Fibroblast of skin of left biceps (primary cell): ENCODE data around the gene GBP7.
"Not testable (repeated sequence)": the region's sequence is repeated elsewhere in the genome, so short reads cannot be mapped to it uniquely, and the experiment has no call there.

Experiments
- DNase-seq, 2 experiments: peaks; one replicate each; pipeline ENCODE4 v3.0.0-alpha.2; 2013; ENCODE audit warnings: low read depth in 2 of 2

The GBP7 gene

DNA sequence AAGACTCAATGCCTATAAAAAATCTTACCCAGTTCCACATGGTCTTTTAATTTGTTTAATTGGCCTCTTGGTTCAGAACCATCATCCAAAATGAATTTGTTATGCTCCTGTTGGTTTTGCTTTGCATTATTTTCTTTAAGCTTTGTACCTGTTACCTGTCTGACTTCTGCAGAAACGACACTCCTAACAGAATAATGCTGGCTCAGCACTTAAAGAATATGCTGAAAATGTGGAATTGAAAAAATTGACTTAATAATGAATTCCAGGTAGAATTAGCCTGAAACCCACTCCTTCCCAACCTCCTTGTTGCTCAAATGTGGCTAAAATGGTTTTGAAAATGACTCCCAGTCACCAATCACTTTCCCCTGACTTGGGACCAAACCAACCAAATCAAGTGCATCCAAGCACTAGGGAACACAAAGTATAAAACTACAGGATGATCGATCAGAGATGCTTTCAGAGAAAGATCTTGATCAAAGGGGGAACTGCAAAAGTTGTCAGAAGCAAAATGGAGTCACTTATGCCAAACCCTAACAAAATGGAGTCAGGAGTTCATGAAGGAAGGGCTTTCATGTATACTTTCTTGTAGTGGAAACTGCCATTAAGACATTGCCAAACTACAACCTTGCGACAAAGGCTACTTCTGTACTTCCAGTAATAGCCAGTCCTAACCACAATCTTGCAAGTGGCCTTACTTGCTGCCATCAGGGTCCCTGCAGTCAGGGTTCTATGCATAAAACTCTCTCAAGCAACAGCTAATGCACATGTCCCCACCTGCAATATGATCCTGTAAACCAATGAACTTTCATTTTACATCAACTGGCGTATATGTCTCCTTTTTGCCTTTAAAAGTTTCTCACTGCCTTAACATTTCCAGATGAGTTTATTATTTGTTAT is 5.4 kb downstream of the GBP7 start:
- DNase-seq, result no peak

DNA sequence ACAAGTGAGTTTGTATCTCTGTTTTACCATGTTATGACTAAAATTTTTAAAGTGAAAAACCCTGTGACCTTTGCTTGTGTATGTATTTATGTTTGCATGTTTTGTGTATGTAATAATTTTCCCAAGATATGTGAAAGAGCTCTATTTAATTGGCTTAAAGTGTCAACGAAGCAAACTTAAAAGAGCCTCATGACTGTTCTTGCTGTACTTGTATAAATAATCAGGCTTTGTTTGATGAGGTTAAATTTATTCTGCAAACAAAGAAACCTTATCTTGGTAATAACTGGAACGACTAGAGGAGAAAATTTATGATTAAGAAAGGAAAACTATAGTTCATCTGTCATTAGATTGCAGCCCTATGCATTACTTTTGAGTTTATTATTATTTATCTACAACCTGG is 6.6 kb downstream of the GBP7 start:
- DNase-seq, result no peak

DNA sequence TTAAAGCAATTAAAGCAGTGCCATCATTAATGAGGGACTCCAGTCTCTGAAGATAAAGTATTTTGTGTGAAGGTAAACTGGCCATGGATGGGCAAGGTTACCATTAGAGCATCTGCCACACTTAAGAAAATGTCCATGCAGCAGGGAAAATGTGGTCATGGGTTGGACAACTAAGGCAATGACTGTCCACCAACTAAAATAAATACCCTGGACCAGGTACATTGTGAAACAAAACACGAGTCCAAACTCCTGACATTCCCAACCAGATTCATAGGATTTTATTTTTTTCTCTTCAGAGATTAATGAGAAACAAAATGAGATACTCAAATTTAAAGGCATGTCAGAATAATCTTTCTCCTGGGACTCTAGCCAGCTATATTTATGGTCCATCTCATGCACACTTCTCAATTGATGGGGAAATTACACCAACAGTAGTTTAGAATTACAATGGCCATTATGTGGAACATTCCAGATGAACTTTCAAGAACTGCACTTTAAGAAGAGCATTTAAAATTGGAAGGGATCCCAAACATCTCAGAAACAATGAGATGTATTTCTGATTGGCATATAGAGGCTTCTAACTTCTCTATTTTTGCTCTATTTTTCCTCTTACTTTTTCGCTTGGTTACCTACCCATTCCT is 8.1 kb downstream of the GBP7 start:
- no peak for DNase-seq

DNA sequence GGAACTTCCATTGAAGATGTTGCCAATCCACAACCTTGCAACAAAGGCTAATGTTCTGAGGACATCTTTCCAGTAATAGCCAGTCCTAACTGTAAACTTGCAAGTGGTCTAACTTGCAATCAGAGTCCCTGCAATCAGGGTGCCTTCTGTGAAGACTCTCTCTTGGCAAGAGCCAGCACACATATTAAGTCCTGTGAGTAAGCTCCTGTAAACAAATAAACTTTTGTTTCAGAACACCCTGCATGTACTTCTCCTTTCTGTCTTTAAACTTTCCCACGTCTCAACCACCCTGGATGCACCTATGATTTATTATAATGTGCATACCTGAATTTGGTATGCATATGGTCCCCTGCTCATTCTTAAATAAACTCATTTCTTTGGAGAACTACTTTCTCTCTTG is 9.1 kb downstream of the GBP7 start:
- no peak for DNase-seq

DNA sequence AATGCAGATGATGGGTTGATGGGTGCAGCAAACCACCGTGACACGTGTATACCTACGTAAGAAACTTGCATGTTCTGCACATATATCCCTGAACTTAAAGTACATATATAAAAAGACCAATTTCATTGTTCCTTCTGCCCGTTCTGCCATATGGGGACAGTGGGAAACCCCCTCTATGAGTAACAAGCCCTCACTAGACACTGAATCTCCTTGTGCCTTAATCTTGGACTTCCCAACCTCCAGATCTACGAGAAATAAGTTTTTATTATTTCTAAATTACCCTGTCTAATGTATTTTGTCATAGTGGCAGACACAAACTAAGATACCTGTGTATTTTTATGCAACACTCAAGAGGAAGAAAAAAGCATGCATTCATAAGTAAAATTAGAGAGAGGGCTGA is 10.0 kb downstream of the GBP7 start:
- no peak for DNase-seq

DNA sequence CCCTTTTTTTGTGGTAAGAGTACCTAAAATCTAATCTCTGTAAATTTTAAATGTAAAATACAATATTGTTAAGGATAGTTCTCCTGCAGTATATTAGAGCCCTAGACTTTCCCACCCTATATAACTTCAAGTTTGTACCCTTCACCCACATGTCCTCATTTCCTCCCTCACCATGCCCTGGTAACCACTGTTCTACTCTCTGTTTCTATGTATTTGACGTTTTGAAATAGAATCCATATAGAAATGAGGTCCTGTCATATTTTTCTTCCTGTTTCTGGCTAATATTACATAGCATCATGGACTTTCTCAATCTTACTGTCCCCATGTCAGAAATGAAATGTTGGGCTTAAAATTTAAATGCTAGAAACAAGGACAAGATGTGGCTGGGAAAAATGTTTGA is 24.8 kb downstream of the GBP7 start:
- DNase-seq, result no peak

DNA sequence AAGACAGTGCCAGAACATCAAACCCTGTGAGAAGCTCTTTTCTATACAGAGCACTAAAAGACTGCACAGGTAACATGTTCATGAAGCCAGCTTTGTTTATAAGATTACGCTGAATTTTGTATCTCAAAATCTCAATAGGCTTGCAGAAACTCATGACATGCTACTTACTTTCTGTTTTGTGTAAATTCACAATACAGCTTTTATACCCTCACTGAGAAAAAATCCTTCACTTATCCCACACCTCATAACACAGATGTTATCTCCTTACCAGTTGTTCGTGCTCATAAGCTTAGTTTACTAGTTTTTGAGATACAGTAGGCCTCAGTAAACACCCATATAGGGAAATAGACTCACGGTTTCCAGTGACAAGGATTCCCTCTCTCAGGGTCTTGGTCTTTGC is 25.8 kb downstream of the GBP7 start:
- DNase-seq, result no peak

DNA sequence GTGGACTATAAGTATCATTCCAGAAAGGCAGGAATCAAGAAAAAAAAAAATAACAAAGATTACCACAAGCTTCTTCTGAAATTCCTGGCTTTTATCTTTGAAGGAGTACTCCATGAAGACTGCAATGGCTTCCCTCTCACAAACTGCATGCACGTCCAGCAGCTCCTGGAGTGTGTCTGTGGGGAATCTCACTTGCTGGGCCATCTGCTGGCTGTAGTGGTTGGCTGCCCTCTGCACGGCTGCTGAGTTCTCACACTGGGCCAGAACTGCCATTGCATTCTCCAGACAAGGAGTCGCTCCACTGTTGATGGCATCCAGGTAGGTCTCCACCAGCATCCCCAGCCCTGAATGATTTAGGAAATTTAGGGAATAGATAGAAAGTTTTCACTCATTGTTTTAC is 26.6 kb downstream of the GBP7 start:
- no peak for DNase-seq

DNA sequence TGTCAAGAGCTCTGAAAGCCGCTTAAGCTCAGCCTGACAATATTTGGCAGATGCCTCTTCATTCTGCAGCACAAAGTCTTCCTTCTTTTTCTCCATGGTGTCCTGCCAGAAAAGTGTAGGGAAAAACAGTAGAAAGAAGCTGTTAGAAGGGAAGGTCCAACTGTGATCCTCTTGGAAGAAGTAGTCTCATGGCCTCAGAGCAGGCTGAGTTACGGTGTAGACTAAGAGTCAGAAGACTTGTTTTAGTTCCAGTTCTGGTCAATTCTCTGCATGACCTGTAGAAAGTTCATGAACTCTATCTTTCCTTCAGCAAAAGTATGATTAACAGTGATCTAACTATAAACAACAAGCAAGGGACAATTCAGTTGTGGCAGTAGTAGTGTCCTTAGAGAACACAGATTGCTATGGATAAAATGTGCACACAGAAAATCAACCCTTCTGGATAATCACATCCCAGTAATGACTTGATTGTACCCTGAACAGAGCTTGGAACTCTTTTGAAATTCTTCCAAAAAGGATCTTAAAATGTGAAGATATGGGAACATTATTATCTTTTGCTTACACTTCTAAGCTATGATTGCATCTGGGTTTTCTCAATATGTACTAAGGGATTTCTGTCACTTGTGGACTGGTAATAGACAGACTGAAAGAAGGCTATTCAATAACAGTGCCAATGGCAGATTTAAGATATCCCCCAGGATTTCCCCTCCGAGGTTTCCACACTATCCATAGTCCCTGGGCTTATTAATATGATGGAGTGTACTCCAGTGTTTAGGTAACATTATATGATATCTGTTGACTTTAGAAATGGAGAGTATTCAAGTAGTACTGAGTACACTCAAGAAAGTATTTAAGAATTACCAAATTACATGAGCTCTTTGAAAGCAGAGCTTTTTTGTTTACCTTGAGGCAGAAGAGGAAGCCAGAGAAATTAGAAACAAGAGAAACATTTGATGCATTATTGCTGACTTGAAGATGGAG is 27.8 kb downstream of the GBP7 start:
- no peak for DNase-seq

DNA sequence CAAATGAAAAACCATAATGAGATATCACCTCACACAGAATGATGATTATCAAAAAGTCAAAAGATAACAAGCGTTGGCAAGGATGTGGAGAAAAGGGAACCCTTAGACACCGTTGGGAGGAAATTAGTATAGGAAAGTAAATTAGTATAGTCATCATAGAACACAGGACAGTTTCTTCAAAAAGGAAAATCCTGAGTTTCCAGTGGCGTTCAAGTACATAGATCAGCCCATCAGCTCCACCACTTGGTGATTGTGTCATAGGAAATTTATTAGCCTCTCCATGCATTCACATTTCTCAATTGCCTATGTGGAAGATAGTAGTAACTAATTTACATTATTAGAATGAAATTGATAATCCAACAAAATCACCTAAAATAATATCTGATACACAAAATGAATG is 29.1 kb downstream of the GBP7 start:
- no peak for DNase-seq

DNA sequence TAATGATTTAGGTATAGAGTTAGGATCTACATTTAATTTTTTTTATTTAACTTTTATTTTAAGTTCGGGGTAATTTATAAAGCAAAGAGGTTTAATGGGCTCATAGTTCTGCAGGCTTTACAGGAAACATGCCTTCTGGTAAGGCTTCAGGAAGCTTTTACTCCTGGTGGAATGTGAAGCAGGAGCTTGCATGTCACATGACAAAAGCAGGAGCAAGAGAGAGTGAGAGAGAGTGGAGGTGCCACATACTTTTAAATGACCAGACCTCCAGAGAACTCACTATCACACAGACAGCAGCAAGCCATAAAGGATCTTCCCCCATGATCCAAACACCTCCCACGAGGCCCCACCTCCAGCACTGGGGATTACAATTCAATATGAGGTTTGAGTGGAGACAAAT is 32.3 kb downstream of the GBP7 start:
- no peak for DNase-seq

DNA sequence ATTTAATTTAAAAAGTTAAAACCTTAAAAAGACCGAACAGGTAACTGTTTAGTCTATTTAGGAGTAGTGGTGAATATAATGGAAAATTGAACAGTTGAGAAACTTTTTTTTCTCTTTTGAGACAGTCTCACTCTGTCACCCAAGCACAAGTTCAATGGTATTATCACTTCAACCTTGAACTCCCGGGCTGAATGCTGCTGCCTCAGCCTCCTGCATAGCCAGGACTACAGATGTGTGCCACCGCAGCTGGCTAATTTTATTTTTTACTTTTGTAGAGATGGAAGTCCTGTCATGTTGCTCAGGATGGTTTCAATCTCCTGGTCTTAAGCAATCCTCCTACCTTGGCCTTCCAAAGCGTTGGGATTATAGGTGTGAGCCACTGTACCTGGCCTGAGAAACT is 33.6 kb downstream of the GBP7 start:
- DNase-seq, result no peak

DNA sequence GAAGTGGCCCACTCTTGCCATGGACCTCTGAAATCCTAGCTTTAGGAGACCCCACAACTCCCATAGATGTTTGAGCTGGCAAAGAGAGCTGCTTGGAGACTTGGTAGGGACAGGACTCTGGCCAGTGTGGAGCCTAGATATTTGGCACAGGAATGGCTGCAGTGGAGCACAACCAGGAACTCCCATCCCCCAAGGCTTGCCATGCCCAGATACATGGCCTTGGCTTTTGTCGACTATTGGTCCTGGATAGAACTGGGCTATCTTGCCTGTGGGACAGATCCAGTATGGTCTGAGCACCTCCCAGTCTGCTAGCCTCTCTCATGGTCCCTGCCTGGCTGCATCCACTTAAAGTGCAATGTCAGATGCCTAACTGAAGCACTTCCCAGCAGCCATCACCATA is 42.1 kb downstream of the GBP7 start:
- DNase-seq, result no peak

DNA sequence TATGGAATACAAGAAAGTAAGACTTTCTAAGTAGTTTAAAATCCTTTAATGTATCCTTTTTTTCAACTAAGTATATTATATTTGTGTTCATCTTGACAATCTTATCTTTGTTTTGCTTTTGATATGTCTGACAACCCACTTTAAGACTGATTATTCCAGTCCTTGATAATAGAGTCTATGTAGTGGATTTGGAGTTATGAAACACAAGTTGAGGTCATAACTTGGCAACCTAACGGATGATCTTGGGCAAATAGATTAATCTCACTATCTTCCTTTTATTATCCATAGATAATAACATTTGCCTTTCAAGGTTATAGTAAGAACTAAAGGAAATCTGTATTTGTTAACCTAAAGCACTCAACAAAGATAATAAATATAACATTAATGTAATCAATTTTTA is 45.1 kb downstream of the GBP7 start:
- no peak for DNase-seq

DNA sequence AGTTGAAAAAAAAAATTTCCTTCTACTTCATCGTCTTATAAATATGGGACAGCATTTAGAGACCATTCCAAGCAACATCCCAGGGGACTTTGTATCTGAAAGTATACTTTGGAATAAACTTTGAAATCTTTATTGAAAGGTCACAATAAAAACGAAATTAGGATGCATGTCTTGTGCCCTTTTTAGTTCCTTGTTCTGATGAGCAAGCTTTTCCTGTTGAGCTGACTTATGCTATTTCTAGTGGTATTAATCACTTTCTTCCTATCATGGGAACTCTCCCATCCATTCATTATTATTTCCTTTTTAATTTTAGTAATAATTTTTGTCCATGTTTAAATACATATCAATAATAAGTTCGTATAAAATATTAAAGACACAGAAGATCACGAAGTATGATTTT is 45.9 kb downstream of the GBP7 start:
- DNase-seq, result no peak

DNA sequence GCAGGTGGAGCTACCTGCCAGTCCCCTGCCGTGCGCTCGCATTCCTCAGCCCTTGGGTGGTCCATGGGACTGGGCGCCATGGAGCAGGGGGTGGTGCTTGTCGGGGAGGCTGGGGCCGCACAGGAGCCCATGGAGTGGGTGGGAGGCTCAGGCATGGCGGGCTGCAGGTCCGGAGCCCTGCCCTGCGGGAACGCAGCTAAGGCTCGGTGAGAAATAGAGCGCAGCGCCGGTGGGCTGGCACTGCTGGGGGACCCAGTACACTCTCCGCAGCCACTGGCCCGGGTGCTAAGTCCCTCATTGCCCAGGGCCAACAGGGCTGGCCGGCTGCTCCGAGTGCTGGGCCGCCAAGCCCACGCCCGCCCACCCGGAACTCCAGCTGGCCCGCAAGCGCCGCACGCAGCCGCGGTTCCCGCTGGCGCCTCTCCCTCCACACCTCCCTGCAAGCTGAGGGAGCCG is 47.8 kb downstream of the GBP7 start:
- DNase-seq, result not testable (repeated sequence)

DNA sequence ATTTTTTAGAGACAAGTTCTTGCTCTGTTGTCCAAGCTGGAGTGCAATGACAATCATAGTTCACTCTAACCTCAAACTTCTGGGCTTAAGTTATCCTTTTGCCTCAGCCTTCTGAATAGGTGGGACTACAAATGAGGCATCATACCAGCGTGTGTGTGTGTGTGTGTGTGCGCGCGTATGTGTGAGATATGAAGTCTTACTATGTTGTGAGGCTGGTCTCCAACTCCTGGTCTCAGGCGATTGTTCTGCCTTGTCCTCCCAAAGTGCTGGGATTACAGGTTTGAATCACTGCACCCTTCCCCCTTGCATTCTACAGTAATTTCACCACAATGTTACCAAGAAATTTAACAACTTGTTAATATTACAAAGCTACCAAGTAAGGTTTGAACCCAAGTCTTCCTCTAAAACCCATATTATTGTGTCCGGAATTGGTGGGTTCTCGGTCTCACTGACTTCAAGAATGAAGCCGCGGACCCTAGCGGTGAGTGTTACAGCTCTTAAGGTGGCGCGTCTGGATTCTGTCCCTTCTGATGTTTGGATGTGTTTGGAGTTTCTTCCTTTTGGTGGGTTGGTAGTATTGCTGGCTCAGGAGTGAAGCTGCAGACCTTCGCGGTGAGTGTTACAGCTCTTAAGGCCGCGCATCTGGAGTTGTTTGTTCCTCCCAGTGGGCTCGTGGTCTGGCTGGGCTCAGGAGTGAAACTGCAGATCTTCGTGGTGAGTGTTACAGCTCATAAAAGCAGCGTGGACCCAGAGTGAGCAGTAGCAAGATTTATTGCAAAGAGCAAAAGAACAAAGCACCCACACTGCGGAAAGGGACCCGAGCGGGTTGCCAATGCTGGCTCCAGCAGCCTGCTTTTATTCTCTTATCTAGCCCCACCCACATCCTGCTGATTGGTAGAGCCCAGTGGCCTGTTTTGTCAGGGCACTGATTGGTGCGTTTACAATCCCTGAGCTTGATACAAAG is 48.9 kb downstream of the GBP7 start:
- not testable (repeated sequence) for DNase-seq

DNA sequence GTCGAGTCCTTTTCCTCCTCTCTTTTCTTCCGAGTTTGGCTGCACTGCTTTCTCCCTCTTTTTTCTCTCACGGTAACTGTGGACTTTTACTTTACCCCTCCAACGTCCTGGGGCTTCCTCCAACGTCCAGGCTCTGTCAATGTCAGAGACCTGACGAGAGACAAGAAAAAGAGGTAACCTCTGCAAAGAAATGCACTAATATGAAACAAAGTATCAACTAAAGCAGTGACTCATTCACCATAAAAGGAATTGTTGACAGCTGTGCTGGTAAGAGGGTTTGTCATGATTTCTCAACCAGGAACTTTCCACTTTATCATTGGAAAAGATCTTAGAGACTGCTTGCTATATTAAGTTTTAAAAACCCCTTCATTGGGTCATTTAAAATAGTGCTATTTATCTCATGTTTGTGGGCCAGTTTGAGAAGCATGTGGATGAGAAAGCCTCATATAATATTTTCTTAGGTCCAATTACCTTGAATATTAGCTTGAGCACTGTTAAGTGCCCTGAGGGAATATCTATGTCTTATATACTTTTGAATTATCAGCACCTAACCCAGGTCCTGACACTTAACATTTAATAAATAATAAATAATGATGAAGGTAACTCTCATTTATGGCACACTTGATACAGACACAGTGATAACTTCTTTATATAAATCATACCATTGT is 49.8 kb downstream of the GBP7 start, which contains the start of gene GBP2:
Gene GBP2, minus strand, starts transcription at position 202 of the 668 bp plus-strand sequence. CDS start 4,148 bp downstream, outside the sequence.
- peak; percentile 48 to 49 for DNase-seq

DNA sequence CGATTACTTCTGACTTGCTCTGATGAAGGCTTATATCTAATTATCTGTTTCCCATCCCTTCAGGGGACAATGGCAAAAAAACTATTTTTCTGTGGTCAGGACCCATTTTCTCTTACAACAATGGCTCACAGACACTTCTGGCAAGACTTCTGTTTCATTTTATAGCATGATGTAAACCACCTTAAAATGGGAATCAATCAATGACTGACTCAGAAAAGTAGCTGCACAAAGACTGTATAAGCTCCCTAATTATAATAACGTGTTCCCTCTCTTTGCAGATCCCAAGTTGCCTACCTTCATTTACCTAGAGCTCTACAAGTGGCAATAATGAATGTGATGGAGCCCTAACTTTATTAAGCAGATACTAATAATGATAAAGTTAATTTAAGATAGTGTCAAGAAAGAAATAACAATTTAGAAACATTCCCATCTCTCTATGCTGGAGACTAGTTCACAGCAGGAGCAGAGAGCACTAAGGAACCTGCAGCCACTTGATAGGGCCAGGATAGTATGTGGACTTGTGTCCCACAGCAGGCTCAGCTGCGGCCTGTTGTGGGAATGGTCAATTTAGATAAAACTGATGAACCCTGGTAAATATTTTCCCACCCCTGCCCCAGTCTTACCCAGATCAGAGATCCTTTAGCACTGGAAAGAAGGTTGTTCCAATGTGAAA is 50.4 kb downstream of the GBP7 start:
- DNase-seq, result no peak

DNA sequence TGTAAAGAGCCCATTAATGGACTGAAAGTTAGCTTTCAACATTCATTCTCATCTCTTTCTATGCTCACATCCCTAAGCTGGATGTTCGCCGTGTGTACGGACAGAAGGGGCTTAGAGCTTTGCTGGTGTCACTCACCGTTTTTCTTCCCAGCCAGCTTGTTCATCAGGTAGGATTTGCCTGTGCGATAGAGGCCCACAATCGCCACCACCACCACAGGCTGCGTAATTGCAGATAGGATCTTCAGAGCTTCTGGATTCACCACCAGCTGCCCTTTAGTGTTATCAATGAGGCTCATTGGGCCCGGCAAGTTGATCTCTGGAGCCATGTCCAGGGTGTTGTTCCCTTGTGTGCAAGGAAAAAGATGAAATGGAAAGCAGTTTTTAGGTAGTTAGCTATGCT is 54.2 kb downstream of the GBP7 start:
- DNase-seq, result no peak
